OCI-LY3 (cell line): ENCODE data around the gene CATSPER3.

Source experiments
- H2AFZ ChIP-seq: fragments of 200-600, 300-600 bp; shearing (Covaris generic); 2 replicates; pipeline ENCODE4 v1.6.0; 2014; ENCODE audit warnings: antibody characterized with exemption, low read depth, low read length
- H3K27ac ChIP-seq: fragments of 200-600, 300-600 bp; sonication (generic); 2 replicates; pipeline ENCODE4 v1.5.1; 2014; ENCODE audit warnings: mild to moderate bottlenecking, low read length, moderate library complexity, mixed read lengths
- H3K27me3 ChIP-seq: fragments of 200-600, 300-600 bp; sonication (generic); 2 replicates; pipeline ENCODE4 v1.6.1; 2014; ENCODE audit warnings: low read depth, low read length, mixed read lengths
- H3K36me3 ChIP-seq: fragments of 200-600, 300-600 bp; sonication (generic); replicated peaks from 2 replicates; pipeline ENCODE3; 2014; ENCODE audit warnings: low read depth, low read length, mixed read lengths
- H3K4me1 ChIP-seq: fragments of 300-600, 200-600 bp; sonication (generic); 2 replicates; pipeline ENCODE4 v1.6.1; 2014; ENCODE audit warnings: low read length, mixed read lengths
- H3K4me2 ChIP-seq: fragments of 200-600, 300-600 bp; sonication (generic); 2 replicates; pipeline ENCODE4 v1.6.1; 2014; ENCODE audit warnings: low read length, mixed read lengths
- H3K4me3 ChIP-seq: fragments of 300-600, 200-600 bp; sonication (generic); 2 replicates; pipeline ENCODE4 v1.5.1; 2014; ENCODE audit warnings: antibody characterized with exemption, mild to moderate bottlenecking, low read length, moderate library complexity
- H3K79me2 ChIP-seq: fragments of 300-600, 200-600 bp; shearing (Covaris generic); 2 replicates; pipeline ENCODE4 v1.6.1; 2014; ENCODE audit warnings: mild to moderate bottlenecking, low read length, mixed read lengths
- H3K9ac ChIP-seq: fragments of 300-600, 200-600 bp; shearing (Covaris generic); 2 replicates; pipeline ENCODE4 v1.6.0; 2014; ENCODE audit warnings: mild to moderate bottlenecking, low read length, moderate library complexity
- H3K9me3 ChIP-seq: fragments of 200-600, 300-600 bp; shearing (Covaris generic); 2 replicates; pipeline ENCODE4 v1.6.1; 2014; ENCODE audit warnings: low read length, mixed read lengths; ENCODE audit not compliant: insufficient read depth
- H4K20me1 ChIP-seq: fragments of 200-600, 300-600 bp; sonication (generic); 2 replicates; pipeline ENCODE4 v1.6.1; 2016; ENCODE audit warnings: low read length, mixed read lengths; ENCODE audit not compliant: insufficient read depth
- EZH2phosphoT487 ChIP-seq: fragments of 200-600 bp; shearing (Covaris generic); IDR thresholded peaks from 2 replicates; pipeline ENCODE4 v1.6.1; 2018; ENCODE audit warnings: antibody characterized with exemption, mixed run types, low read depth
- TF ChIP-seq, protein P1 (sequence below): fragments of 200-600, 300-600 bp; sonication (generic); IDR thresholded peaks from 2 replicates; pipeline ENCODE4 v1.5.1; 2014; ENCODE audit warnings: antibody characterized with exemption, low read length, low read depth

Gene CATSPER3

DNA sequence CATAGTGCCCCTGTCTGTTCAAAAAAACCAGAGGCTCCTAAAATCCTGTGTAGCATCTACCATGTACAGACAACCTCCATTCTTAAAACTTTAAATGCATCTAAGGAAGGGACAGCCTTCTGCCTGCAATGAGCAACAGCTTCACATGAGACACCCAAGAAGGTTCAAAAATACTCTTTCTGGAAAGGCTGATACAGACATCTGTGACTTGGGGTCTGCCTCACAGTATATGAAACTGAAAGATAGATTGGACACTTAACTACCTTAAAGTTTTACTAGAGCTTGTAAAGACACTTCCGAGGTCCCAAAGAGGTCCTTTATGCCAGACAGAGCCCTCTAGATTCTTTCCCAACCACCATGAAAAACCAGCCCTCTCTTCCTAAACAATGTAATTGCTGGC is 28.2 kb upstream of the CATSPER3 start:
- Histone ChIP-seq H3K27ac (no peak overlapping the region), H3K4me2 (no peak overlapping the region), H3K27me3 (no peaks in the 10 kb centered on the region), H4K20me1 (no peaks in the 10 kb centered on the region), H2AFZ (no peak overlapping the region), H3K9ac (no peak overlapping the region), H3K4me3 (no peak overlapping the region), H3K9me3 (no peaks in the 10 kb centered on the region), H3K79me2 (no peaks in the 10 kb centered on the region), H3K4me1 (0 out of 2 replicates have a peak, but pooled peaks cover 4% of the 10 kb centered on the region), H3K36me3 (no peaks in the 10 kb centered on the region)
- TF ChIP-seq, protein P1, sequence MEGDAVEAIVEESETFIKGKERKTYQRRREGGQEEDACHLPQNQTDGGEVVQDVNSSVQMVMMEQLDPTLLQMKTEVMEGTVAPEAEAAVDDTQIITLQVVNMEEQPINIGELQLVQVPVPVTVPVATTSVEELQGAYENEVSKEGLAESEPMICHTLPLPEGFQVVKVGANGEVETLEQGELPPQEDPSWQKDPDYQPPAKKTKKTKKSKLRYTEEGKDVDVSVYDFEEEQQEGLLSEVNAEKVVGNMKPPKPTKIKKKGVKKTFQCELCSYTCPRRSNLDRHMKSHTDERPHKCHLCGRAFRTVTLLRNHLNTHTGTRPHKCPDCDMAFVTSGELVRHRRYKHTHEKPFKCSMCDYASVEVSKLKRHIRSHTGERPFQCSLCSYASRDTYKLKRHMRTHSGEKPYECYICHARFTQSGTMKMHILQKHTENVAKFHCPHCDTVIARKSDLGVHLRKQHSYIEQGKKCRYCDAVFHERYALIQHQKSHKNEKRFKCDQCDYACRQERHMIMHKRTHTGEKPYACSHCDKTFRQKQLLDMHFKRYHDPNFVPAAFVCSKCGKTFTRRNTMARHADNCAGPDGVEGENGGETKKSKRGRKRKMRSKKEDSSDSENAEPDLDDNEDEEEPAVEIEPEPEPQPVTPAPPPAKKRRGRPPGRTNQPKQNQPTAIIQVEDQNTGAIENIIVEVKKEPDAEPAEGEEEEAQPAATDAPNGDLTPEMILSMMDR: no peak
- TF ChIP-seq EZH2phosphoT487: no peak

DNA sequence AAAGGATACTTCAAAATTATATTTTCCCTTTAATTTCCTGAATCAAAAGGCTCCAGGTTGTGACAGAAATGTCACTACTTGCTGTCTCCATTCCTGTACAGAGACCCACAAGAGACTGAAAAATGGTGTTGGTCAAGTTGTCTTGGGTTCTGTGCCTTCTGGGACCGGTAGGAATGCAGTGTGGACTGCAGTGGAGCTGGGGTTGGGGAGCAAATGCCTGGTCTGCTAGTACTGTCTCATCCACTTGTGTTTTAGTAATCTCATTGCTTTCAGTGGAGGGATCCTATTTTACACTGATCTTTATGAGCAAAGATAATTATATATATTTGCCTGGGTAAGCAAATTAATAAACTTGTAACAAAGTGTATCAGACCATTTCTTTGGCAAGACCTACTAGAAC is 24.2 kb upstream of the CATSPER3 start:
- H3K27ac ChIP-seq: no peak overlapping the region
- H2AFZ ChIP-seq: no peak overlapping the region
- no peaks in the 10 kb centered on the region for H3K36me3 ChIP-seq
- no peaks in the 10 kb centered on the region for H3K27me3 ChIP-seq
- H3K79me2 ChIP-seq: no peaks in the 10 kb centered on the region
- H3K4me2 ChIP-seq: no peak overlapping the region
- H3K9me3 ChIP-seq: no peaks in the 10 kb centered on the region
- H3K4me3 ChIP-seq: no peak overlapping the region
- no peak for TF ChIP-seq EZH2phosphoT487
- TF ChIP-seq, protein P1: no peak
- H3K4me1 ChIP-seq: no peaks in the 10 kb centered on the region
- H4K20me1 ChIP-seq: no peaks in the 10 kb centered on the region
- H3K9ac ChIP-seq: no peak overlapping the region

DNA sequence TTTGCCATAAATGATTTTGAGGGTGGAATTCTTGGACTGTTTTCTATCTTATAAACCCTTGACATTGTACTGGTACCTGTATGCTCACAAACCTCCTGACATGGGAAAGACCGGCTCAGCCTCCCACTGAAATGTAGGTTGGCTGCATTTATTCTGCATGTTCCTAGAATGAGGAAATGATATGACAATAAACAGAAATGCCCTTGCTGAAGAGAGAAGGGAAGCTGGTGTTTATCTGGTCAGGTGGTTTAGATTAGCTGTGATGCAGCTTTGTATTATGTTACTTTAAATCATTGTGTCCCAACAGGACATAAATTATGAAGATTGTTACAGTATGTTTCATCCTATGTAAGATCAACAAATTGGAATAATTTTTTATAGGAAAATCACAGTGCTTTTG is 23.1 kb upstream of the CATSPER3 start:
- H3K4me3 ChIP-seq: no peak overlapping the region
- H3K27ac ChIP-seq: no peak overlapping the region
- H4K20me1 ChIP-seq: no peaks in the 10 kb centered on the region
- no peaks in the 10 kb centered on the region for H3K4me1 ChIP-seq
- H3K36me3 ChIP-seq: no peaks in the 10 kb centered on the region
- H3K4me2 ChIP-seq: no peak overlapping the region
- no peaks in the 10 kb centered on the region for H3K79me2 ChIP-seq
- H3K9ac ChIP-seq: no peak overlapping the region
- H3K27me3 ChIP-seq: no peaks in the 10 kb centered on the region
- no peak overlapping the region for H2AFZ ChIP-seq
- no peaks in the 10 kb centered on the region for H3K9me3 ChIP-seq
- TF ChIP-seq, protein P1: no peak
- TF ChIP-seq EZH2phosphoT487: no peak

DNA sequence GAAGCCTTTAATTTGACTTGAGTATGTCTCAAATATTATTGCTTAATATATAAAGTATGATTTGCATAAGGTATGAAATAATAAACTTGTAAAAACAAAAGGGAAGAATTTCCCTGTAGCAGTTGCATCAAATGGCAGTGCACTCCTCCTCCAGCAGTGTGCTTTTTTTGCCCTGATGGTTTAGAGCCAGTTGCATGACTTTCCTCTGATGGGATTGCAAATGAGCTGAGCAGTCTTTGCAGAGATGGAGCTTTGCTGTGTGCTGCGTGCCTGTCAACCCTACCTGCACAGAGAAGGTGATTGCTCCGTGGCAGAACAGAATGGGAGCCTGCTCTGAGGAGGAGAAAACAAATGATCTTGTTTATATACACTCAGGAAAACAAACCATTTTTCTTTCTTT is 22.7 kb upstream of the CATSPER3 start:
- Histone ChIP-seq H3K4me1 (no peaks in the 10 kb centered on the region), H3K36me3 (no peaks in the 10 kb centered on the region), H2AFZ (no peak overlapping the region), H3K27ac (no peak overlapping the region), H3K9ac (no peak overlapping the region), H3K27me3 (no peaks in the 10 kb centered on the region), H3K4me3 (no peak overlapping the region), H3K9me3 (no peaks in the 10 kb centered on the region), H3K4me2 (no peak overlapping the region), H4K20me1 (no peaks in the 10 kb centered on the region), H3K79me2 (no peaks in the 10 kb centered on the region)
- TF ChIP-seq EZH2phosphoT487: no peak
- TF ChIP-seq, protein P1: no peak
